K562 (cell line): ENCODE measurements around the gene MCEMP1. TPM values are rescaled to one million over a fixed set of nuclear protein-coding genes. Genes with fewer than 3 reads are reported as not detected.

ENCODE experiments used
- ATAC-seq: fragments of 200-7000 bp; cut with Tn5 transposase; 3 replicates; pipeline ENCODE4 v1.9.1; 2020; ENCODE audit warnings: moderate library complexity
- Bru-seq: library from RNA; stranded (reverse); fragments of 400-500 nt; gene quantifications from one replicate; lab custom pipeline; 2021; lab: Mats Ljungman, UMichigan
- BruChase-seq, 2 experiments: library from RNA; stranded (reverse); fragments of 400-500 nt; gene quantifications; one replicate each; lab custom pipeline; 2021; lab: Mats Ljungman, UMichigan
- BruUV-seq: library from RNA; stranded (reverse); fragments of 400-500 nt; replicated peaks from 2 replicates; lab custom pipeline; 2021; lab: Mats Ljungman, UMichigan
- CTCF ChIA-PET: fragments of 300-600 bp; formaldehyde crosslinking; extraction: SDS; loops from one replicate; lab custom pipeline; 2021; ENCODE audit warnings: low intra/inter-chr PET ratio; lab: Yijun Ruan, JAX
- POLR2A ChIA-PET: fragments of 300-600, 350-650 bp; sonication (Branson Sonifier 250); formaldehyde crosslinking; extraction: SDS; loops from one replicate; lab custom pipeline; 2021; ENCODE audit warnings: antibody characterized with exemption, inconsistent platforms; lab: Yijun Ruan, JAX
- DNase-seq, 4 experiments: peaks; one replicate each; pipeline versions ENCODE4 v3.0.0 to v3.0.0-alpha.2; 2011 to 2018; ENCODE audit warnings: low spot score in 3 of 4, mixed read lengths in 3 of 4; ENCODE audit errors: extremely low read depth in 1 of 4
- FAIRE-seq: peaks from 2 replicates; lab custom pipeline; 2011; peaks lifted over from hg19 to GRCh38; lab: Jason Lieb, UNC
- H2AFZ ChIP-seq: 2 replicates; pipeline ENCODE4 v1.6.0; 2011; ENCODE audit warnings: low read depth, low read length, control low read depth, inconsistent platforms
- H3K27ac ChIP-seq: fragments of 200-600 bp; 3 replicates; pipeline ENCODE4 v1.8.0; 2011; ENCODE audit warnings: low read depth, mild to moderate bottlenecking, control low read depth, inconsistent platforms, low read length, moderate library complexity, mixed read lengths; ENCODE audit errors: extremely low read depth
- H3K27me3 ChIP-seq, 2 experiments: fragments of 300-600 bp in 1 of 2; 2 replicates in 1 of 2; 3 replicates in 1 of 2; pipeline versions ENCODE4 v1.6.0 to v1.8.0; 2011; ENCODE audit warnings: inconsistent platforms in 2 of 2, low read length in 2 of 2, mild to moderate bottlenecking in 1 of 2, mixed read lengths in 1 of 2, moderate library complexity in 1 of 2; ENCODE audit not compliant: control insufficient read depth in 2 of 2, insufficient read depth in 2 of 2
- H3K36me3 ChIP-seq: fragments of 300-600 bp; 3 replicates; pipeline ENCODE4 v1.8.0; 2011; ENCODE audit warnings: mild to moderate bottlenecking, low read length, inconsistent platforms; ENCODE audit not compliant: control insufficient read depth, insufficient read depth
- H3K4me1 ChIP-seq, 2 experiments: fragments of 200-600 bp in 1 of 2; replicated peaks in 1 of 2; 2 replicates in 1 of 2; 3 replicates in 1 of 2; pipeline versions ENCODE4 v1.5.1 to v1.8.0; 2011; ENCODE audit warnings: inconsistent platforms in 2 of 2, low read length in 2 of 2, mild to moderate bottlenecking in 1 of 2, mixed read lengths in 1 of 2, moderate library complexity in 1 of 2; ENCODE audit not compliant: control insufficient read depth in 2 of 2, insufficient read depth in 2 of 2
- H3K4me2 ChIP-seq: 2 replicates; pipeline ENCODE4 v1.6.1; 2011; ENCODE audit warnings: low read length, control low read depth, inconsistent platforms, mixed read lengths; ENCODE audit not compliant: insufficient read depth
- H3K4me3 ChIP-seq: fragments of 200-600 bp; sonication (generic), shearing (Covaris generic); 2 replicates; pipeline ENCODE4 v1.5.1; 2016; ENCODE audit warnings: control low read depth, inconsistent platforms
- H3K79me2 ChIP-seq: fragments of 200-600 bp; 3 replicates; pipeline ENCODE4 v1.8.0; 2011; ENCODE audit warnings: low read length, inconsistent platforms; ENCODE audit not compliant: control insufficient read depth, insufficient read depth
- H3K9ac ChIP-seq, 2 experiments: 2 replicates each; pipeline versions ENCODE4 v1.6.0 to v1.6.1; 2011; ENCODE audit warnings: low read depth in 2 of 2, low read length in 2 of 2, control low read depth in 1 of 2, inconsistent platforms in 1 of 2, mild to moderate bottlenecking in 1 of 2, mixed read lengths in 1 of 2; ENCODE audit not compliant: insufficient read depth in 1 of 2
- H3K9me1 ChIP-seq: one replicate; pipeline ENCODE4 v1.6.0; 2011; ENCODE audit warnings: inconsistent platforms, mild to moderate bottlenecking, low read length, moderate library complexity; ENCODE audit not compliant: control insufficient read depth, insufficient read depth
- H3K9me3 ChIP-seq: replicated peaks from 2 replicates; pipeline ENCODE4 v1.5.1; 2011; ENCODE audit warnings: low read depth, low read length, inconsistent platforms; ENCODE audit not compliant: control insufficient read depth, insufficient read depth
- H4K20me1 ChIP-seq: replicated peaks from 2 replicates; pipeline ENCODE4 v1.6.1; 2011; ENCODE audit warnings: low read length, inconsistent platforms, mixed read lengths; ENCODE audit not compliant: control insufficient read depth, insufficient read depth
- EGR1 ChIP-seq: fragments of 450-650 bp; conservative IDR thresholded peaks from 2 replicates; pipeline ENCODE4 v1.6.1; 2017; ENCODE audit warnings: mild to moderate bottlenecking
- ELF1 ChIP-seq: fragments of 200-800 bp; sonication (Bioruptor generic); IDR thresholded peaks from 2 replicates; pipeline ENCODE4 v1.6.1; 2016; ENCODE audit warnings: missing genetic modification characterization, missing compliant biosample characterization
- ERF ChIP-seq: fragments of 450-650 bp; formaldehyde crosslinking; IDR thresholded peaks from 2 replicates; pipeline ENCODE4 v1.4.0; 2020; ENCODE audit warnings: mild to moderate bottlenecking, mixed read lengths
- ETV1 ChIP-seq: fragments of 450-650 bp; conservative IDR thresholded peaks from 2 replicates; pipeline ENCODE4 v1.6.1; 2016; ENCODE audit warnings: missing genetic modification characterization, control low read depth, low read depth, missing compliant biosample characterization
- GABPA ChIP-seq: fragments of 200-800 bp; sonication (Bioruptor generic); conservative IDR thresholded peaks from 2 replicates; pipeline ENCODE4 v1.6.1; 2016; ENCODE audit warnings: low read depth, missing genetic modification characterization, missing compliant biosample characterization
- GABPB2 ChIP-seq: fragments of 250-450 bp; sonication (Bioruptor Pico); conservative IDR thresholded peaks from 2 replicates; pipeline ENCODE4 v1.5.1; 2021; ENCODE audit warnings: mild to moderate bottlenecking
- MAZ ChIP-seq, 2 experiments: fragments of 450-650 bp in 1 of 2; sonication (generic) in 1 of 2; formaldehyde crosslinking; IDR thresholded peaks in 1 of 2; conservative IDR thresholded peaks in 1 of 2; 2 replicates each; pipeline versions ENCODE4 v1.4.0 to v1.5.0; 2020; ENCODE audit warnings: mild to moderate bottlenecking in 1 of 2, missing genetic modification reagents in 1 of 2
- NCOR1 ChIP-seq: fragments of 450-650 bp; IDR thresholded peaks from 2 replicates; pipeline ENCODE4 v1.6.1; 2016; ENCODE audit warnings: mild to moderate bottlenecking, moderate library complexity
- RAD51 ChIP-seq: fragments of 450-650 bp; IDR thresholded peaks from 2 replicates; pipeline ENCODE4 v1.7.1; 2016; ENCODE audit warnings: low read depth, mild to moderate bottlenecking, borderline replicate concordance
- SMARCA5 ChIP-seq: fragments of 450-650 bp; IDR thresholded peaks from 2 replicates; pipeline ENCODE4 v1.6.1; 2016
- ZBTB7A ChIP-seq: IDR thresholded peaks from 2 replicates; pipeline ENCODE4 v1.6.1; 2011; ENCODE audit warnings: low read depth, mild to moderate bottlenecking, low read length, moderate library complexity, borderline replicate concordance; ENCODE audit not compliant: control insufficient read depth
- ZFX ChIP-seq: sonication (generic); formaldehyde crosslinking; IDR thresholded peaks from 2 replicates; pipeline ENCODE4 v1.8.0; 2022; ENCODE audit warnings: mild to moderate bottlenecking, missing genetic modification reagents, moderate library complexity
- ZNF175 ChIP-seq: fragments of 200-800 bp; sonication (Bioruptor generic); IDR thresholded peaks from 2 replicates; pipeline ENCODE4 v1.6.1; 2016; ENCODE audit warnings: low read depth, mild to moderate bottlenecking, missing genetic modification characterization, missing compliant biosample characterization
- WGBS: fragments of 100-300 bp; shearing (Covaris generic); methylation state at CpG from one replicate; pipeline ENCODE4 v1.1.6; 2016; ENCODE audit warnings: low coverage, mixed read lengths; ENCODE audit not compliant: insufficient coverage; ENCODE audit errors: missing lambda C conversion rate; 5-methylcytosine and 5-hydroxymethylcytosine counted together
- in situ Hi-C: fragments of 300-500 bp; cut with MboI; formaldehyde crosslinking; loops from 4 replicates; pipeline ENCODE4 v1.15.0; 2018; ENCODE audit warnings: inconsistent platforms, mixed read lengths
- intact Hi-C: fragments of 100-400 bp; cut with micrococcal nuclease; formaldehyde crosslinking; loops from 2 replicates; pipeline ENCODE4 v1.14.2; 2022
- long read RNA-seq, 3 experiments: library from polyadenylated mRNA in 2 of 3; library from RNA in 1 of 3; unstranded in 2 of 3; stranded (forward) in 1 of 3; transcript quantifications; one replicate each; pipeline ENCODE4 v2.0.0, GENCODE V29; 2019 to 2022
- polyA minus RNA-seq, 3 experiments: library from RNA; depleted of rRNA, polyadenylated mRNA; stranded (reverse); fragments of >200 nt; gene quantifications; 2 replicates each; pipeline ENCODE4 v1.2.3, GENCODE V29; 2011
- polyA plus RNA-seq, 8 experiments: library from polyadenylated mRNA; depleted of rRNA in 4 of 8; stranded (reverse) in 5 of 8; unstranded in 3 of 8; fragments of >200 nt; fragmentation: Nextera tagmentation in 2 of 8; fragmentation: Illumina TruSeq in 1 of 8; extraction: Ambion mirVana in 2 of 8; extraction: Trizol in 1 of 8; gene quantifications; 2 replicates each; pipeline versions ENCODE4 v1.2.1 to v1.2.3, GENCODE V29; 2011 to 2014; ENCODE audit warnings: inconsistent platforms in 1 of 8, missing spikeins in 1 of 8
- total RNA-seq, 7 experiments: library from RNA; depleted of rRNA in 6 of 7; stranded (reverse); fragments of >200 nt in 6 of 7; fragmentation: Illumina TruSeq in 2 of 7; extraction: Trizol in 2 of 7; gene quantifications; 2 replicates each; pipeline versions ENCODE4 v1.2.1 to v1.2.3, GENCODE V29; 2011 to 2021; ENCODE audit warnings: low replicate concordance in 1 of 7

Gene MCEMP1, protein sequence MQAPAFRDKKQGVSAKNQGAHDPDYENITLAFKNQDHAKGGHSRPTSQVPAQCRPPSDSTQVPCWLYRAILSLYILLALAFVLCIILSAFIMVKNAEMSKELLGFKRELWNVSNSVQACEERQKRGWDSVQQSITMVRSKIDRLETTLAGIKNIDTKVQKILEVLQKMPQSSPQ
- total RNA-seq (2011; cell fraction: chromatin; rRNA removed; ENCODE audit: low replicate concordance): 3.0 TPM in 2 replicates
- total RNA-seq (2011; cell fraction: nucleolus; rRNA removed): 2.2 and 3.3 TPM in 2 replicates
- total RNA-seq (2011; cell fraction: nucleoplasm; rRNA removed): 3.3 and 5.6 TPM in 2 replicates
- total RNA-seq (2014; rRNA removed) (0.18 and 0.37 TPM in 2 replicates), total RNA-seq (2014; rRNA removed; fragmentation: Illumina TruSeq; extraction: Trizol) (0.26 and 0.33 TPM in 2 replicates), total RNA-seq (2015; rRNA removed; fragmentation: Illumina TruSeq; extraction: Trizol) (0.08 and 0.11 TPM in 2 replicates), total RNA-seq (2021) (0.51 and 0.63 TPM in 2 replicates), polyA plus RNA-seq (2011; rRNA removed) (0.79 and 1.8 TPM in 2 replicates), polyA plus RNA-seq (2014; fragmentation: Illumina TruSeq; extraction: Trizol) (0.49 and 0.68 TPM in 2 replicates), polyA plus RNA-seq (2014; fragmentation: Nextera tagmentation; extraction: Ambion mirVana) (under 1 TPM; 0.81 to 0.94 TPM), polyA plus RNA-seq (2014; rRNA removed) (0.49 and 0.65 TPM in 2 replicates), polyA minus RNA-seq (2011; rRNA and poly(A)+ RNA removed) (0.87 and 1.2 TPM in 2 replicates), Bru-seq, nascent RNA (percentile 27 among the genes with signal in this experiment), BruChase-seq, experiment 1, labeled RNA remaining after a 2-hour chase (percentile 20 among the genes with signal in this experiment), BruChase-seq, experiment 2, labeled RNA remaining after a 6-hour chase (not detected)
- 0.93 and 1.3 TPM in 2 replicates for polyA plus RNA-seq (2011; cell fraction: cytosol; rRNA removed)
- 1.5 and 2.3 TPM in 2 replicates for polyA plus RNA-seq (2011; cell fraction: nucleus; rRNA removed)
- polyA plus RNA-seq (2012): 0.78 and 5.4 TPM in 2 replicates
- polyA minus RNA-seq (2011; cell fraction: cytosol; rRNA and poly(A)+ RNA removed): 0.67 TPM in 1 of 2 replicates, not detected in the other
- polyA minus RNA-seq (2011; cell fraction: nucleus; rRNA and poly(A)+ RNA removed): 0.13 TPM in 1 of 2 replicates, not detected in the other
- long read RNA-seq, experiment 1, partial matches to known transcripts: 4 of 4 reads
- long read RNA-seq, experiment 1, other reads (novel, unspliced or antisense): 0 of 4 reads
- long read RNA-seq, experiment 2: 0 reads
- long read RNA-seq, experiment 3: 0 reads

DNA sequence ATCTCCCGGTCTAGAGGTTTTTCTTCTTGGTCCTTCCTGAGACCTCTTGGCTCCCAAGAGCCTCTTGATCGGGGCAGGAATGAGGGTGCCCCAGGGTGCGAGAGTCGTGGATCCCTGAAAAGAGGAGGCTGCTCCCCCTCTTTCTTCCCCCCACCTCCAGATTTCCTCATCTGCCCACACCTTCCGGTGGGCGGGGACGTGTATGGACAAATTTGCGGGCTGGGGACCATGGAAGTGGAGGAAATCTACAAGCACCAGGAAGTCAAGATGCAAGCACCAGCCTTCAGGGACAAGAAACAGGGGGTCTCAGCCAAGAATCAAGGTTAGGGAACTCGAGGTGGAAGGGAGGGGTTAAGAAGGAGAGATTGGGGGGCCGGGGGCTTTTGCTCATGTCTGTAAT, at the start of gene MCEMP1:
Gene MCEMP1, plus strand, starts transcription at position 237 of the 400 bp plus-strand sequence. Its CDS starts 31 bp downstream, at position 268.
- peaks cover 11% of the 10 kb centered on the region; the same call in 2 of the 3 replicates for H3K79me2 ChIP-seq
- POLR2A ChIA-PET: no interaction called here
- 3% methylated on average over 10 of the region's 10 CpGs for WGBS
- intact Hi-C loops: no loop called here
- no peaks in the 10 kb centered on the region for H3K36me3 ChIP-seq
- no peak within 1 kb of the TSS for H3K9ac ChIP-seq
- no peak within 1 kb of the TSS; the same call in 1 of the 2 replicates for H3K4me3 ChIP-seq
- H3K9me3 ChIP-seq: peaks cover 5% of the 10 kb centered on the region; the same call in 1 of the 2 replicates
- TF ChIP-seq ZNF175 (CRISPR knock-in tag) (no peak), GABPA (tag) (peak; percentile 55; the same call in 1 of the 2 replicates), NCOR1 (no peak), ETV1 (peak; percentile 49), SMARCA5 (no peak), ERF (CRISPR knock-in tag) (no peak), EGR1 (peak; percentile 69), GABPB2 (CRISPR knock-in tag) (no peak), MAZ (CRISPR knock-in tag; conservative IDR thresholded peaks at IDR 0.05 in 1 of 2, IDR thresholded peaks at IDR 0.05 in 1 of 2) (peak in 1 of 2 experiments; percentile 57; a peak in 2 of 4 replicates), ZBTB7A (0 out of 2 replicates have a peak, but pooled peaks have one; percentile 7), RAD51 (no peak), ELF1 (tag) (0 out of 2 replicates have a peak, but pooled peaks have one; percentile 52), ZFX (CRISPR knock-in tag) (no peak)
- H4K20me1 ChIP-seq: no peaks in the 10 kb centered on the region
- no TSS peak for BruUV-seq
- peaks cover 10 to 17% of the 10 kb centered on the region in 2 experiments; a peak in 4 of 5 replicates for H3K4me1 ChIP-seq
- CTCF ChIA-PET: no interaction called here
- FAIRE-seq: no peak
- no peak for ATAC-seq
- H2AFZ ChIP-seq: peak within 1 kb of the TSS; percentile 55; the same call in 1 of the 2 replicates
- H3K27ac ChIP-seq: no peak within 1 kb of the TSS
- DNase-seq: no peak
- H3K27me3 ChIP-seq: peaks cover under 1 to 11% of the 10 kb centered on the region in 2 experiments; a peak in 2 of 5 replicates
- in situ Hi-C loops: loop anchor here (5.0 kb wide), 1 partner anchor 90 kb away; no protein-coding TSS in a partner anchor
- no peaks in the 10 kb centered on the region for H3K9me1 ChIP-seq
- peak within 1 kb of the TSS; percentile 31 for H3K4me2 ChIP-seq
